Forelimb muscle (tissue), 1 donor: ENCODE results near the gene GUCY2F. TPM values are rescaled to one million over a fixed set of nuclear protein-coding genes. Genes with fewer than 3 reads are reported as not detected.
A peak's percentile ranks its signal among the peaks of the same experiment; 100 is the strongest.

Experiments used
- DNase-seq: peaks from one replicate; pipeline ENCODE4 v3.0.0-alpha.2; 2013; ENCODE audit warnings: low read depth
- polyA plus RNA-seq: library from polyadenylated mRNA; unstranded; fragments of 120-200 nt; gene quantifications from one replicate; pipeline ENCODE4 v1.2.1, GENCODE V29; 2013; ENCODE audit not compliant: insufficient read length

Gene GUCY2F
- polyA plus RNA-seq, 1 donor: not detected

DNA sequence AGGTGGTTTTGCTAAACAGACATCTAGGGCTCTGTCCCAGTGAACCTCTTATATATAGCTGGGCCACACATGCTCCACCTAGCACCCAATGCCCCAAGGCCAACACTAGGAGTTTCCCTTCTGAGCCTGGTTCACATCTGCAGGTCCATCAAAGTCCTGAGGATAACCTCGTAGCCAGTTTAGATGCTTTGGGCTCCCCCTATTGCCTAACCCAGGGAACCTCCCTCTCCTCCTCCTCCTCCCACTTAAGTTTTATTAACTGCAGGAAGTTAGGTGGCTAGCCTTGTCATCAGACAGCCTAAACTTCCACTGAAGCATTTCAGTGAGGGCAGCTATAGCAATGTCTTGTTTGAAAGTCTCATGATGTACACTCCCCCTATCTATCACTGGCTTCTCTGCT lies 88.0 kb downstream of the GUCY2F start:
- DNase-seq: no peak

GRCh38 chrX:109392895-109393294 lies 89.0 kb downstream of the GUCY2F start:
- no peak for DNase-seq

GRCh38 chrX:109390556-109390955 lies 91.3 kb downstream of the GUCY2F start:
- no peak for DNase-seq

DNA sequence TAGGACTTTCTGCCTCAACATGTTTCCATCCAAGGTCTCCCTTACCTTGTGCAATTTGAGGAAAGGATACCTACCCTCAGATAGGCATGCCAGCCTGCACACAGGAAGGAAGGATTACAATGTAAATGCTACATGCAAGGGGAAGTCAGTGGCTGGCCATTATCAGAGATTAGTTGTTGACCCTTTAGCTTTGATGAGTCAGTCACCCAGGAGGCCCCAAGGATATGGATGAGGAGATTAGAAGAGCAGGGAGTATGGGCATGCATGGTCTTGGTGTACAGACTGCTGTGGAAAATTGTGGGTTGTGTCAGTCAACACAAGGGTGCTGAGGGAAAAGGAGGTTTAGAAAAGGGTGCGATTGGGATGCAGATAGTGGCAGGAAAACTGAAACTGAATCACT lies 92.0 kb downstream of the GUCY2F start:
- no peak for DNase-seq

- peak; percentile 14 for DNase-seq
Observed at GRCh38 chrX:109384699-109385098, 97.2 kb downstream of the GUCY2F start.

- no peak for DNase-seq
Observed at GRCh38 chrX:109382332-109382731, 99.6 kb downstream of the GUCY2F start.

DNA sequence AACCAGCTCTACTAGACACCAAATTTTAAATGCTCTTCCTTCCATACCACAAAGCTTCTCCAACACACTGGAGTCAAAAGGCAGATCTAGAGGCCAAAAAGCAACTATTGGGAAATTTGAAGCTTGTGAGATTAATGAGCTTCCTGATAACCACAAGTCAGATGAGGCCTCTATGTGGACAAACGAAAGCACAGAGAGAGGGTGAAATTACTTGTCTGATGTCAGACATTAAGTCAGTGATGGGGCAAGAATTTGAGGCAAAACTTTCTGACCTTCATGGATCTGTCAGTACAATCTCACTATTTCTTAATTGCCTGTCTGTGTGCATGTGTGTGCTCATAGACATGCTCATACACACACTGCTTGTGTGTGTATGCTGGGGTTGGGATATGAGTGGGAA lies 103.6 kb downstream of the GUCY2F start:
- no peak for DNase-seq

DNA sequence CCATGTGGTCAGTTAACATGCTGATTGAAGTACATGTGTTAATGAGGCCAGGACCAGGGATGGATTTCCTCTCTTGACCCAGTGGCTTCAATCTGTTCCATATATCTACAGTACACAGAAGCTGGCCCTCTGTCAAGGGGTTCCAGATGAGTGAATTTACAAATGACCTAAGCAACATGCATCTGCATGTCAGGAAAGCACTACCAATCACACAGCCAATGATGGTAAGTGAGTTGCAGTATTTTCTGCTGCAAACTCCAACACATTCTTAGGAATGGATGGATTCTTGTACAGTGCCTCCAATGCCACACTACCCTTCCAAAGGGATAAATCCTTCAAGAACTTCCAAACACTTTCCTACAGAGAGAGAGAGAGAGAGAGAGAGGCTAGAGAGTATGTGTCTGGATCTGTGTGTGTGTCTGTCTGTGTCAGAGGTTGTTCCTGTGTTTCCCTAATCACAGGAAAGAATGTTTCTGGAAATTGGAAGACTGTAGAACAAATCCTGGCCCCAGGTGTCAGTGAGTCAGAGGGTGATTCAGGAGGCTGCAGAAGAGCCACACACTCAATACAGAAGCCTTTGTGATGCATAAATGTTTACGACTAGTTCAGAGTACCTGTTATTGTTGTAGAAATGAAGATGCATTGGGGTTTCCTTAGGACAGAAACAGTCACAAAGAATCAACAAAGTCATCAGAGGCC lies 107.5 kb downstream of the GUCY2F start:
- DNase-seq: no peak

- DNase-seq: no peak
Observed at GRCh38 chrX:109373468-109373867, 108.4 kb downstream of the GUCY2F start.

DNA sequence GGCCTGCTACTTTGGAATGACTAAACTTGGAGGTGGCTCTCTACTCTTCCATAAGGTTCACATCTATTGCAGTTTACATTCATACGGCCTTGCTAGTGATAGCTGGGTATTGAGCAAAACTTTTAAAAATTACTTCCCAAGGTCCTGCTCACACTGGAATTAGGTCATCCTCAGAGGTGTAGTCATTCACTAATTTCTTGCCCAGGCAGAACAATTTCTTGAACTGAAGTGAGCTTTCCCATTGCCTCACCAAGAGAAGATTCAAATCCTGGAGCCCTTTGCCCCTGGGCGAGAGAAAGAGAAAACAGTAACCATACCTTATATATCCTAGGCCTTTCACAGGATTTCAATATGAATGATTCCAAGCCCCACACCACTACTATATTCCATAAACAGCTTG lies 109.2 kb downstream of the GUCY2F start:
- no peak for DNase-seq

GRCh38 chrX:109372291-109372690 lies 109.6 kb downstream of the GUCY2F start:
- DNase-seq: no peak

DNA sequence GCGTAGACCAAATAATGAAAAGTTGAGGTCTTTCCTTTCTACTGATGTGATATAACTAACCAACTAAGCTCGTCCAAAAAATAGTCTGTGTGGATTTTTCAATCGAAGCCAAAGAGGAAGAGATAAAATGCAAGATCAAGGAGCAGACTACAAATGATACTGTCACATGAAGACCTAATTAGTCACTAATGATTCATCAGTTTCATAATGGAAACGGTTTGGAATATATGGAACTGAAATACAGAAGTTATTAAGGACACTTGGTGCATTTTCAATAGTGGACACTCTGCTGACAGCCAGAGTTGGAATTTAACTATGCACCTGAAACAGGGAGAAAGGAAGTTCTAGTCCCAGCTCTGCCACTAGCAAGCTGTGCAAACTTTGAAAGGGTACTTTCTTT lies 119.8 kb downstream of the GUCY2F start:
- DNase-seq: no peak

- no peak for DNase-seq
Observed at GRCh38 chrX:109360301-109360700, 121.6 kb downstream of the GUCY2F start.

DNA sequence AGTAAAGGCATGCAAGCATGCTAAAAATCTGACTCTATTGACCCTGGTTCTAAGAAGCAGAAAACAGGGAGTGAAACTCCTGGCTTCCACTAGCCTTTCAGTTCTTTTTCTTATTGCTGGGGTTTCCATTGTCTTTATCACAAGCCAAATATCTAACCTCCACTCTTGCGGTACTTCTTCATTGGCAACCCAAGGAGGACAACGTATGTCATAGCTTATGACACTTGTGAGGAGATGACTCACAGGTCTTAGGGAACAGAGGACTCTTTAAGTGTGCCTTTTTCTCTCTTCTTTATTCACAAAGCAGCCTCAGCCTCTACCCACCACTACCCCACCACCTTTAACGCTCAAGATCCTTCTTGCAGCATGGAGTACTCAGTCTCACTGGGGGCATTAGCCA lies 124.2 kb downstream of the GUCY2F start:
- no peak for DNase-seq

- DNase-seq: no peak
Observed at GRCh38 chrX:109356684-109357083, 125.2 kb downstream of the GUCY2F start.

- no peak for DNase-seq
Observed at GRCh38 chrX:109352066-109352588, 129.8 kb downstream of the GUCY2F start.

DNA sequence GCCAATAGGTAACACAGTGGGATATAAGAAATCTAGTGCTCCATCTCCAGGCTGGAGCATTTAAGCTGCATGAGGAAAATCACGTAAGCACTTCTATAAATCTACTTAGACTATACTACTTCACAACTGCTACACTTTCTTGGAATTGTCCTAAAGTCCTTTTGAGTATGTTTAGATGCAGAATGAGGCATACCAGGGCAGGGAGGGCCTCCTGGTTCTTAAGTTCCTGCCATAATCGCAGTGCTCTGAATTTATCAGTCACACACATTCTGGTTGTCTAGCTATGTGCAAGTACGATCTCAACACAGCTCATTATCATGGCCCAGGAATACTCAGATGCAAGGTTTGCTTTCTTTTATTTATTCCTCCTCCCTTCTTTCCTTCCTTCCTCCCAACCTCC lies 130.3 kb downstream of the GUCY2F start:
- DNase-seq: no peak

- no peak for DNase-seq
Observed at GRCh38 chrX:109350551-109350950, 131.3 kb downstream of the GUCY2F start.

DNA sequence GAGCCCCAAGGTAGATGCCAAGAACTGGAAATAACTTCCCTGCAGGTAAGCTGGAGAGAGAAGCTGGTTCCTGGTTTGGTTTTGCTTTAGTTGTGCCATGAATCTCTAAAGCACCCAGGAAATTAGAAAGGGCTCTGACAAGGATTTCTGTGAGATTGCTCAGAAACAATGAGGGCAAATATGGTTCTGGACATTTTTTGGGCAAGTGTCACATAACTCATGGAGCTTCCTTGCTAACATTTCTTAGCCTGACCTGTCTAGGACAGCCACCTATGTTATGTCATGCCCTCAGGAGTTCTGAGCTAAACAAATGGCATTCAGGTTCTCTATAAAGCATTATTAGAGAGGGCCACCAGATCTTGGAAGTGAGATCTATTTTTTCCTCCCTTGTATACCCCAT lies 131.8 kb downstream of the GUCY2F start:
- DNase-seq: no peak

GRCh38 chrX:109347632-109348031 lies 134.3 kb downstream of the GUCY2F start:
- no peak for DNase-seq

DNA sequence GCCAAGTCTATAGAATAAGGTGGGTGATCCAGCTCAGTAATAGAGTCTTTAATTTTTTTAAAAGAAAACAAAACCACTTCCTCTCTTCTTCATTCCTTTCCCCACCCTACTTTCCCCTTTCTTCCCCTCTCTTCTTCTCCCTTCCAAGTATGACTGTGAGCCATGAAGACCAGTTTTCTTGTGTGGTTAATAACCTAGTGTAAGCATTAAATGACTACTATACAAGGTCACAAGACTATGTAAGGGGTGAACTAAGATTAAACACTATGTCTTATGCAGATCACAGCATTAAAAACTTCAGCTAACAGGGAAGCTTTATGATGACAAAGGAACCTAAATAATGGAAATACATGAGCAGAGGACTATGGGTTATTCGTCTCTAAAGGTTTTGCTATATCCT lies 135.4 kb downstream of the GUCY2F start:
- DNase-seq: no peak

DNA sequence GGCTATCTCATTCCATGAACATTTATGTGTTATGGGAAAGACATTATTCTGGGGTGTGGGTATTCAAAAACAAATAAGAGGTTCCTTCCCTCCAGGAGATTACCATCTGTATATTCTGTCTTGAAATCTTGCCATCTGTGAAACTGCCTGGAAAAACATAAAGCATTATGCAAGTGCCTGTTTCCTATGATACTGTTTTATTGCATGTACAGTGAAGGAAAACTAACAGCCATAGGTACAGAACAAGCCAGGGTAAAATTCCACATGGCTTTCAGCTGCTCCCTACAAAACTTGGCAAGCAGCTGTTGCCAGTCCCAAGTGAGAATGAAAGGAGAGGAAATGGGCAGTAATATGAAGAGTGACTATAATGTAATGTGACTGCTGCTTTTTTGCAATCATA lies 136.0 kb downstream of the GUCY2F start:
- DNase-seq: no peak

GRCh38 chrX:109344678-109345077 lies 137.2 kb downstream of the GUCY2F start:
- DNase-seq: no peak

DNA sequence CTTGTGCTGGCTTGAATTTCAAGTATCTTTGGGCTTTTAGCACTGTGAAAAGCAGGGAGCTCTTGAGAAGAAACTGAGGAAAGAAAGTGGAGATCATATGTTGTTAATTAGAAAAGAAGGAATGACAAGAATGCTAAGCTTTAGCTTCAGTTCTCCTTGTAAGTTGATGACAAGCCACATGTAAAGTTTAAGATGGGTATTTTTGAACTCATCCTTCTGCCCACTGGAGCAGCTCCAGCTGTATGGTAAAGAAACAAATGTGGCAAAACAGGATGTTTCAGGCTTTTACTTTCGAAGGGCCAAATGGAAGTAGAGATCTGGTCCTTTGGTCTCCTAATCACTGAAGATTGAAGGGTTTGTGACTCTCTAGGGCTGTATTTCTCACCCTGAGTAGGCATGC lies 137.8 kb downstream of the GUCY2F start:
- no peak for DNase-seq
